PC-9 (cell line): Measurements from ENCODE around the gene CCT5.

Experiments
- EZH2 ChIP-seq: fragments of 200-600 bp; sonication (generic); IDR thresholded peaks from 2 replicates; pipeline ENCODE4 v1.8.0; 2017; ENCODE audit warnings: antibody characterized with exemption, low read depth
- TF ChIP-seq, protein P1 (sequence below): fragments of 200-600 bp; sonication (generic); conservative IDR thresholded peaks from 2 replicates; pipeline ENCODE4 v1.6.1; 2017; ENCODE audit warnings: mixed run types, antibody characterized with exemption, mild to moderate bottlenecking, moderate library complexity

DNA sequence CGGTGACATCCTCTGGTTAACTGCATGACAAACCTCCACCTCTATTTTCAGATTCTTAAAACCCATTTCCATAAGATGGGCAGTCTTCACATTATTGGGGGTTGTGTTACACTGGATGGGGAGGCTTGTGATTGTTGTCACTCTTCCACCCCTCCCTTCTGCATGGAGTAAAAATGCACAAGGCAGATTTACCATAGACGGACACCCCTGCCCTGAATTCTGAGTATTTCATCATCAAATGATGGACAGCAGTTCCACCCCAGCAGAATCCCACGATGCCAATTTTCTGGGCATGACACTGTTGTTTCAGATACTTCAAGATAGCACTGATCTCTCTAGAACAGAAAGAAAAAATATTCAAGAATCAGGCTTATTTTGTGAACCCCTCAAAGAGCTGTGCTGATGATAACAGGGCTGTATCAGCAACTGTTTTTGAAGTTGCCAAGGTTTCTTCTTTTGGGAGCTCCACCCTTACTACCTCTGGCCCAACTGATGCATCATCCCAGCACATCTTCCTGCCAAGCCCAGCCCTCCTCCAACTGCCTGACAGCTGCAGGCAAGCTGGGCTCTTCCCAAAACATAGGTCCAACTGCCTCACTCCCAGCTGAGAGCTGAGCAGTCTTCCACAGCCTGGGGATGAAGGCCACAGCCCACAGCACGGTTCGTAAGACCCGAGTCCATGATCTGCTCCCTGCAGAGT, 36.2 kb downstream of the CCT5 start:
- TF ChIP-seq, protein P1, sequence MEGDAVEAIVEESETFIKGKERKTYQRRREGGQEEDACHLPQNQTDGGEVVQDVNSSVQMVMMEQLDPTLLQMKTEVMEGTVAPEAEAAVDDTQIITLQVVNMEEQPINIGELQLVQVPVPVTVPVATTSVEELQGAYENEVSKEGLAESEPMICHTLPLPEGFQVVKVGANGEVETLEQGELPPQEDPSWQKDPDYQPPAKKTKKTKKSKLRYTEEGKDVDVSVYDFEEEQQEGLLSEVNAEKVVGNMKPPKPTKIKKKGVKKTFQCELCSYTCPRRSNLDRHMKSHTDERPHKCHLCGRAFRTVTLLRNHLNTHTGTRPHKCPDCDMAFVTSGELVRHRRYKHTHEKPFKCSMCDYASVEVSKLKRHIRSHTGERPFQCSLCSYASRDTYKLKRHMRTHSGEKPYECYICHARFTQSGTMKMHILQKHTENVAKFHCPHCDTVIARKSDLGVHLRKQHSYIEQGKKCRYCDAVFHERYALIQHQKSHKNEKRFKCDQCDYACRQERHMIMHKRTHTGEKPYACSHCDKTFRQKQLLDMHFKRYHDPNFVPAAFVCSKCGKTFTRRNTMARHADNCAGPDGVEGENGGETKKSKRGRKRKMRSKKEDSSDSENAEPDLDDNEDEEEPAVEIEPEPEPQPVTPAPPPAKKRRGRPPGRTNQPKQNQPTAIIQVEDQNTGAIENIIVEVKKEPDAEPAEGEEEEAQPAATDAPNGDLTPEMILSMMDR, result no peak
- TF ChIP-seq EZH2, result no peak
